Omental fat pad (tissue), 4 donors: Measurements from ENCODE around the gene PKP4. TPM values are rescaled to one million over a fixed set of nuclear protein-coding genes. Genes with fewer than 3 reads are reported as not detected.

Experiments used
- ATAC-seq: fragments of 150-250 bp; one replicate; pipeline ENCODE4 v1.9.1; 2016; ENCODE audit warnings: mild to moderate bottlenecking, moderate library complexity; ENCODE audit not compliant: low FRiP score
- DNase-seq: peaks from one replicate; pipeline ENCODE4 v3.0.0-alpha.2; 2019; ENCODE audit warnings: low spot score
- total RNA-seq, 4 donors: library from RNA; depleted of rRNA; stranded (reverse); fragments of >200 nt; gene quantifications; one replicate each; pipeline ENCODE4 v1.1.0, GENCODE V29; 2016
- TF ChIP-seq, protein P1 (sequence below), 3 donors: fragments of 450-650 bp; IDR thresholded peaks; one replicate each; pipeline ENCODE4 v1.5.1; 2016 to 2017; ENCODE audit warnings: antibody characterized with exemption in 3 of 3, mild to moderate bottlenecking in 3 of 3, moderate library complexity in 2 of 3

The PKP4 gene
- total RNA-seq, 4 donors from 2014 or later: 25.8 to 96.9 (median 56.2) TPM

DNA sequence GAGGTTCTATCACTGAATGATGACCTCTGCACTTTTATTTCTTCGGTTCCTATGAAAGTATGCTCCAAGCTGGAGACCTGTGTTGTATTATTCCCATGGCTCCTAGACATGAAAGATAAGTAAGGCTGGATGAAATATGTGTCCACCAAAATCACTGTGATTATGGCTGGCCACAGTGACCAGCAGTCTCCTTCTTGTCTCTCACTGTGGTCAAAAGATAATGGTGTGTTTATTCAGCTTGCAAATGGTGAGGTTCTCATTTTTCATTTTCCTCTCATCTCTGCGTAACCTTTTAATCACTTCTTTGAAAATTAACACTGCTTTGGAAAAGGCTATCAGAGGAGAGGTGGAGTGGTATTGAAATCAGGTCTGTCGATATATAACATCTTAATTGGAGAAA lies 230.6 kb downstream of the PKP4 start:
- TF ChIP-seq, protein P1, sequence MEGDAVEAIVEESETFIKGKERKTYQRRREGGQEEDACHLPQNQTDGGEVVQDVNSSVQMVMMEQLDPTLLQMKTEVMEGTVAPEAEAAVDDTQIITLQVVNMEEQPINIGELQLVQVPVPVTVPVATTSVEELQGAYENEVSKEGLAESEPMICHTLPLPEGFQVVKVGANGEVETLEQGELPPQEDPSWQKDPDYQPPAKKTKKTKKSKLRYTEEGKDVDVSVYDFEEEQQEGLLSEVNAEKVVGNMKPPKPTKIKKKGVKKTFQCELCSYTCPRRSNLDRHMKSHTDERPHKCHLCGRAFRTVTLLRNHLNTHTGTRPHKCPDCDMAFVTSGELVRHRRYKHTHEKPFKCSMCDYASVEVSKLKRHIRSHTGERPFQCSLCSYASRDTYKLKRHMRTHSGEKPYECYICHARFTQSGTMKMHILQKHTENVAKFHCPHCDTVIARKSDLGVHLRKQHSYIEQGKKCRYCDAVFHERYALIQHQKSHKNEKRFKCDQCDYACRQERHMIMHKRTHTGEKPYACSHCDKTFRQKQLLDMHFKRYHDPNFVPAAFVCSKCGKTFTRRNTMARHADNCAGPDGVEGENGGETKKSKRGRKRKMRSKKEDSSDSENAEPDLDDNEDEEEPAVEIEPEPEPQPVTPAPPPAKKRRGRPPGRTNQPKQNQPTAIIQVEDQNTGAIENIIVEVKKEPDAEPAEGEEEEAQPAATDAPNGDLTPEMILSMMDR (IDR thresholded peaks at IDR 0.05): no peak
- no peak for ATAC-seq

DNA sequence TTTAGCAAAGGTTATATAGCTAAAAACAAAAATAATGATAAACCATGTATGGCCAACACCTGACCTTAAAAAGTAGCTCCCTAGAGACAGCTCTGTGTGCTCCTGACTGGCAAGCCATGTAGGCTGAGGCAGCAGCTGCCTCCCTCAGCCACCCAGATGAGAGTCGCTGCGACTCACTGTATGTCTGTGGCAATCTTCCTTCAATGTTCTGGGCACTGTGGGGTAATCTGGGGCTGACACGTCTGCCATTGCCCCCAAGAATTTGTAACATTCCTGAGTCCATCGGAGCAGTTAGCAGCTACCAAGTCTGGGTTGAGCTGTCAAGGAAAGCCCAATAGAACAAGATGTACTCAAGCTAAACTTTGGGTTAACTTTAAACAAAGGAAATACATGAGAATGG lies 232.0 kb downstream of the PKP4 start:
- ATAC-seq (no peak), DNase-seq (no peak)
- TF ChIP-seq, protein P1 (IDR thresholded peaks at IDR 0.05): no peak

More for the DNA sequence above, 230.6 kb downstream of the PKP4 start:
- no peak for DNase-seq

DNA sequence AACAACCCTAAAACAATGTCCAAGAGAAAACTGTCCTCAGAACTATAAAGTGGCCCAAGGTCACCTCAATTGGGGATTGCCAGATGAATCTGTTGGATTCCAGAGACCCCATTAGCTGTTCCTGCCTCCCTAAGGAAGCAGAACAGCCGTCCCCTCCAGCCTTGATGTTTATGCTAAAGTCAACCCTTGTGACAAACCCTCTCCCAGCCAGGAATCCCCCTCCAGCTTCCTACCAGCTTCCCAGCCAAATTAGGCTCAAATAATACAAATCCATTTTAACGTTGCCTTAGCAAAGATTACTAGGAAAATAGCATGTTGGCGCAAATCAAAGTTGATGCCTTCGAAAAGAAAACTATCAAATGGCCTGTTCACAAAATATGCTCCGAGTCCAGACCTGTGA lies 232.6 kb downstream of the PKP4 start:
- DNase-seq (no peak), ATAC-seq (no peak)
- TF ChIP-seq, protein P1 (IDR thresholded peaks at IDR 0.05): no peak

DNA sequence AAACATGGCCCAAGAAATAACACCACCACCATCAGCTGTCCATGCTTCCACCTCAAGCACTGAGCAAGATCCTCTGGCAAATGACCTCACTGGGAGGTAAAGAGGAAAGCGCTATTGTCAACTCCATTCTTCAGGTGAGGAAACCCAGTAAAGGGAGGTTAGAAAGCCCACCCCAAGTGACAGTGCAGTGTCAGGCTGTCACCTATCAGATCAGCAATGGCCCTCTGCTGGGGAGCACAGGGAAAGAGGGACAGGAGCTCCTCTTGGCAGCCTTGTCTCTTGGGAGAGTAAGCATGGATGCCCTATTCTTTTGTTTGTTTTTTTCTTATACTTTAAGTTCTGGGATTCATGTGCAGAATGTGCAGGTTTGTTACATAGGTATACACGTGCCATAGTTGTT lies 234.1 kb downstream of the PKP4 start:
- ATAC-seq (no peak), DNase-seq (no peak)
- TF ChIP-seq, protein P1 (IDR thresholded peaks at IDR 0.05): no peak

DNA sequence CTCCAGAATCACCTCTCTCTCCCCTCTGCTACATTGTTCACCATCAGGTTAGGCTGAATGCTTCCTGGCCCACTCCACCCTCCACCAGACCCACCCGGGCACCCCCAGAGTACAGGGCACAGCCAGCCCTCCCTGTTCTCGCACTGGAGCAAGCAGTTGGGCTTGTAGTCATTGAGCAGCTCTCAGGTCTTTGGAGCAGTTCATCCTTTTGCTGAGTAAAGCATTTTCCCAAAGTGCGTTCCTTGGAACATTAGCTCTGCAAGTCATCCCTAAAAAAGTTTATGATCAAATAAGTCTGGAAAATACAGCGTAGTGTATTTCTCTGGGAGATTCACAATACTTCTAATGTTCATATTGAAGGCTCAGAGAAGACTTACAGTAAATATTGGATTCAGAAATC lies 234.9 kb downstream of the PKP4 start:
- TF ChIP-seq, protein P1 (IDR thresholded peaks at IDR 0.05): no peak
- no peak for DNase-seq
- ATAC-seq: no peak

DNA sequence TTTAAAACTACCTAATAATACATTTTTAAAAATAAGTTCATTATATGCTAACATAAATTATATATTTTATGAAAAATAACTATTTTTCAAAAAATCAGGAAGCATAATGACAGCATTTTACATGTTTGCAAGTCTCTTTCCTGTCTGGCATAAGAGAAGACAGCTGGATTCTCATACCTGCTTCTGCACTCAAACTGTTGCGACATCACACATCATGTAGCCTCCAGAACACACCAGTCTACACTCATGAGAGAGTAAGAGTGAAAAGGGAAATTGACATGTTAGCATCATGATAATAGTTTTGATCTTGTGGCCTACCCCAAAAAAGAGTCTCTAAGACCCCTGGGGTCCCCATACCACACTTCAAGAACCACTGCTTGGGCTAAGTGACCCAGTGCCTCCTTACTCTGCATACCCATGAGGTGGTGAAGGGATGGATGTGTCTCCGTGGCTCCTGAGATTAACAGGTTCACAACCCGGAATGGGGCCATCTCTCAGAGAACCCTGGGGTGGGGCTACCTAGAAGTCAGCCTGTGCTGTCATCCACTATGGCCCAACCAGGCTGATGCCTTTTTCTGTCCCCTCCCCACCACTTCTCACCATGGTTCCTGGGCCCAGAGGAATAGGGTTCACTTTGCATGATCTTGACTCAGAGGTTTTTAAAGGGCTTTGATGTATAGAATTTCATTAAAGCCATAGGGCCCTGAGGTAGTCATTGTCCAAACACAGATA lies 235.8 kb downstream of the PKP4 start:
- DNase-seq (no peak), ATAC-seq (no peak)
- TF ChIP-seq, protein P1 (IDR thresholded peaks at IDR 0.05): no peak

DNA sequence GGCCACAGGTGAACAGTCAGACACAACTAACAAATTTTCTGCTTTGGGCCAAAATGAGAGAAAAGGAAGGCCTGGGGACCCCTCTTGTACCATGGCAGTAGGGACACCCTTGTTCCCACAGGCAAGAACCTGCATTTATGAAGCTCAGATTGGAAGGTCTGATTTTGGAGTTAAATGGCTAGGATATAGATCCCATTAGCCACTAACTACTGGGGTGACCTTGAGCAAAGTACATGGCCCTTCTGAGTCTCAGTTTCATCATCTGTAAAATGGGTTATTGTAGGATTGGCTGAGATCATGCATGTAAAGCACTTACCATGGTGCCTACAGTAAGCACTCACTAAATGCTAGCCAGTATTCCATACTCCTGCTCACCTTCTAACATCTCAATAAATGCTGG lies 236.7 kb downstream of the PKP4 start:
- no peak for DNase-seq
- TF ChIP-seq, protein P1 (IDR thresholded peaks at IDR 0.05): no peak
- ATAC-seq: no peak
